ENCODE results near the gene ZNF827. TPM values are rescaled to one million over a fixed set of nuclear protein-coding genes. Genes with fewer than 3 reads are reported as not detected.

Gene ZNF827
- total RNA-seq, 2 donors from 2014 or later, result 26.0 to 39.0 TPM

- ATAC-seq (replicated peaks in 1 of 2), result peak; percentile 21 to 57
- peak in 1 of 2 donors; percentile 16 for DNase-seq
- no peak overlapping the region for H3K27ac Mint-ChIP-seq
Measured at GRCh38 chr4:145734576-145735346, 203.9 kb downstream of the ZNF827 start.

DNA sequence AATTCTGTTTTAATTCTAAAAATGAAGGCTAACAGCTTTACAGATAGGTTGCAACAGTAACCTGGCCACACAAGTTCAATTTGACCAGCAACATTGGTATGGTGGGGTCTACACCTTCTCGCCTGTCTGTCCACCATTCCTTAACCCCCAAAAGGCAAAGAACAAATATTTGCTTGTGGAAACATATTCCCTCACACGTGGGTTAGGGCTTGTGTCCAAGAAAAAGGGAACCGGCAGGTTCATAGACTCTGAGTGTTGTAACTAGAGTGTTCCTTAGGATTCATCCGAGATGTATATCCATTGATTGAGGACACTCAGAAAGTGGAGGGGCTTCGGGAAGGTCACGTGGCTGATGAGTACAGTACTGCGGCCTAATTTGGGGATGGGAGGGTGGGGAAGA is 204.6 kb downstream of the ZNF827 start:
- Mint-ChIP-seq H3K27ac (no peak overlapping the region), H3K4me3 (peak overlapping the region; percentile 81), H3K27me3 (ENCODE audit: low read depth) (peaks cover 25% of the 10 kb centered on the region), H3K4me1 (ENCODE audit: low read depth) (peaks cover 30% of the 10 kb centered on the region), H3K36me3 (ENCODE audit: insufficient read depth in 2 of 2) (no peaks in the 10 kb centered on the region), H3K9me3 (no peaks in the 10 kb centered on the region)
- ATAC-seq (replicated peaks in 1 of 2) (no peak), DNase-seq (no peak)

More at GRCh38 chr4:145734576-145735346, 203.9 kb downstream of the ZNF827 start:
- H3K4me3 Mint-ChIP-seq, result peak overlapping the region; percentile 4 to 6
- peaks cover 30% of the 10 kb centered on the region for H3K4me1 Mint-ChIP-seq (ENCODE audit: low read depth)
- H3K9me3 Mint-ChIP-seq, result no peaks in the 10 kb centered on the region
- H3K27me3 Mint-ChIP-seq (ENCODE audit: low read depth), result peaks cover 19% of the 10 kb centered on the region
- no peaks in the 10 kb centered on the region for H3K36me3 Mint-ChIP-seq (ENCODE audit: insufficient read depth in 2 of 2)

- no peaks in the 10 kb centered on the region for H3K9me3 Mint-ChIP-seq
- H3K4me3 Mint-ChIP-seq, result peak overlapping the region; percentile 81
- H3K27me3 Mint-ChIP-seq (ENCODE audit: low read depth), result peaks cover 25% of the 10 kb centered on the region
- ATAC-seq (replicated peaks in 1 of 2) (peak; percentile 88 to 92), DNase-seq (peak; percentile 85 to 87)
- H3K36me3 Mint-ChIP-seq (ENCODE audit: insufficient read depth in 2 of 2), result no peaks in the 10 kb centered on the region
- no peak overlapping the region for H3K27ac Mint-ChIP-seq
- H3K4me1 Mint-ChIP-seq (ENCODE audit: low read depth), result peaks cover 30% of the 10 kb centered on the region
Measured at GRCh38 chr4:145732895-145733880, 205.4 kb downstream of the ZNF827 start.

- no peak for DNase-seq
- H3K27ac Mint-ChIP-seq, result no peak overlapping the region
Measured at GRCh38 chr4:145732001-145732815, 206.4 kb downstream of the ZNF827 start.

DNA sequence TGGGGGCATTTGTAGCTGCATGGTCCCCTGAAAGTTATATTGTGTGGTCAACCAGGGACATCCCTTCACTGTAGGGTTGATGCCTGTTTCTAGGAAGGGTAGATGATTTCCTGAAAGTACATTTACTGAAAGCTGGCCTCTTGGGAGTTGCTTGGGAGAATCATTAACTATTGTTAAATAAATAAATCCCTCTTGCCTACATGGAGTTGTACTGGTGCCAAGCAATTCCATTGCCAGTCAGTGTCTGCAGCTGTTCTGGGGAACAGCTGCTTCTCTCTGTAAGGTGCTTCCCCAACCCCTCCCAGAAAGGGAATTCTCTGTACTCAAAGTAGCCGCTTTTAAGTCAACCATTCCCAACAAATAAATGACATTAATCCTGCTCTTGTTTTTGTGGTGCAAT is 207.6 kb downstream of the ZNF827 start:
- Mint-ChIP-seq H3K27me3 (ENCODE audit: low read depth) (peaks cover 25% of the 10 kb centered on the region), H3K36me3 (ENCODE audit: insufficient read depth in 2 of 2) (no peaks in the 10 kb centered on the region), H3K4me1 (ENCODE audit: low read depth) (peaks cover 25% of the 10 kb centered on the region), H3K27ac (no peak overlapping the region), H3K4me3 (no peak overlapping the region), H3K9me3 (no peaks in the 10 kb centered on the region)
- DNase-seq (no peak), ATAC-seq (replicated peaks in 1 of 2) (no peak)

More at GRCh38 chr4:145732001-145732815, 206.4 kb downstream of the ZNF827 start:
- Mint-ChIP-seq H3K27me3 (ENCODE audit: low read depth) (peaks cover 25% of the 10 kb centered on the region), H3K36me3 (ENCODE audit: insufficient read depth in 2 of 2) (no peaks in the 10 kb centered on the region), H3K4me1 (ENCODE audit: low read depth) (peaks cover 25% of the 10 kb centered on the region), H3K4me3 (peak overlapping the region; percentile 81), H3K9me3 (no peaks in the 10 kb centered on the region)
- ATAC-seq (replicated peaks in 1 of 2), result no peak

- Mint-ChIP-seq H3K9me3 (no peaks in the 10 kb centered on the region), H3K27ac (no peak overlapping the region), H3K4me3 (no peak overlapping the region), H3K4me1 (ENCODE audit: low read depth) (peaks cover 23% of the 10 kb centered on the region), H3K27me3 (ENCODE audit: low read depth) (peaks cover 25% of the 10 kb centered on the region), H3K36me3 (ENCODE audit: insufficient read depth in 2 of 2) (no peaks in the 10 kb centered on the region)
- no peak for DNase-seq
- ATAC-seq (replicated peaks in 1 of 2), result no peak
Measured at GRCh38 chr4:145730026-145730425, 208.6 kb downstream of the ZNF827 start.

DNA sequence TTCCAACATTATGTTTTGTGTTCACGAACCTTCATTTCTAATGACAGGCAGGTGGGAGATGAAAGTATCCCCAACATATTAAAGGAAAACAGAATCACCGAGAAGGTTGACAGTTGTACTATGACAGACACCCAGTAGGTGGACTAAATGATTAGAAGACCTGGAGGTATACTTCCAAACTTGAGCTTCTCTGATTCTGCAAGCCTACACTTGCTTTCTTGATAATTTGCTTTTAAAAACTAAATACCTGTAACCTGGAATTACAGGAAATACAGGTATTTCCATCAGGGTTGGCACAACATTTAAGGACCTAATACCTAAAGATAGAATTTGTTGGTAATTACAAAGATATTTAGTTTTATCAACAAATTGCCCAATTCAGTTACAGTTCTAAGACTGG is 215.3 kb downstream of the ZNF827 start:
- ATAC-seq (replicated peaks in 1 of 2), result no peak
- DNase-seq, result no peak
- no peak overlapping the region for H3K27ac Mint-ChIP-seq
- H3K27me3 Mint-ChIP-seq (ENCODE audit: low read depth), result peaks cover 12% of the 10 kb centered on the region
- H3K4me3 Mint-ChIP-seq, result no peak overlapping the region
- peaks cover 27% of the 10 kb centered on the region for H3K4me1 Mint-ChIP-seq (ENCODE audit: low read depth)
- H3K9me3 Mint-ChIP-seq, result no peaks in the 10 kb centered on the region
- peaks cover 0 to 3% of the 10 kb centered on the region in 2 donors for H3K36me3 Mint-ChIP-seq (ENCODE audit: insufficient read depth in 2 of 2)

GRCh38 chr4:145722561-145722960 is 216.1 kb downstream of the ZNF827 start:
- H3K27ac Mint-ChIP-seq, result no peak overlapping the region
- DNase-seq, result no peak
- no peaks in the 10 kb centered on the region for H3K9me3 Mint-ChIP-seq
- H3K4me1 Mint-ChIP-seq (ENCODE audit: low read depth), result peaks cover 27% of the 10 kb centered on the region
- ATAC-seq (replicated peaks in 1 of 2), result no peak
- peaks cover 0 to 3% of the 10 kb centered on the region in 2 donors for H3K36me3 Mint-ChIP-seq (ENCODE audit: insufficient read depth in 2 of 2)
- no peak overlapping the region for H3K4me3 Mint-ChIP-seq
- H3K27me3 Mint-ChIP-seq (ENCODE audit: low read depth), result peaks cover 19% of the 10 kb centered on the region

DNA sequence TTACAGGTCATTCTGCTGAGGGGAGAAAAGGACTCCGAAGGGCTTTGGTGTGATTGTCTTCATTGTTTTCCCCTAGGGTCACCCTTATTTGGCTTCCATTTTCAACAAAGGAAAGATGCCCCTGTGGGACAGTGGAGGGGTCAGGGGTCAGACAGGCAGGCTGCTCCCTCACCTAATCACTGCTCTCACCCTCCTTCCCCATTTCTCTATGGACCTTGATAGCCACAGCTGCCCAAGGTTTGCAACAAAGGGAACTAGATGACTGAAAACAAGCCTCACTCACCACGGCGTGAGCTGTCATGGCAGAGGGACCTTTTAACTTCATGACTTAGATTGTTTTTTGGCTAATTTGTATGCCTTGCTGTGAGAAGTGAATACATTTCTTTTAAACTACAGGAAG is 218.0 kb downstream of the ZNF827 start:
- H3K27ac Mint-ChIP-seq, result no peak overlapping the region
- peak; percentile 46 for ATAC-seq (replicated peaks in 1 of 2)
- DNase-seq, result peak; percentile 35 to 43
- peaks cover 27% of the 10 kb centered on the region for H3K4me1 Mint-ChIP-seq (ENCODE audit: low read depth)
- H3K36me3 Mint-ChIP-seq (ENCODE audit: insufficient read depth in 2 of 2), result peaks cover 0 to 3% of the 10 kb centered on the region in 2 donors
- peak overlapping the region; percentile 73 to 82 for H3K4me3 Mint-ChIP-seq
- H3K27me3 Mint-ChIP-seq (ENCODE audit: low read depth), result peaks cover 29% of the 10 kb centered on the region
- no peaks in the 10 kb centered on the region for H3K9me3 Mint-ChIP-seq

GRCh38 chr4:145719752-145720624 is 218.6 kb downstream of the ZNF827 start:
- no peaks in the 10 kb centered on the region for H3K9me3 Mint-ChIP-seq
- peak; percentile 71 to 77 for DNase-seq
- ATAC-seq (replicated peaks in 1 of 2), result peak; percentile 90
- peak overlapping the region; percentile 73 to 82 for H3K4me3 Mint-ChIP-seq
- peaks cover 27% of the 10 kb centered on the region for H3K4me1 Mint-ChIP-seq (ENCODE audit: low read depth)
- H3K36me3 Mint-ChIP-seq (ENCODE audit: insufficient read depth in 2 of 2), result peaks cover 0 to 3% of the 10 kb centered on the region in 2 donors
- peaks cover 32% of the 10 kb centered on the region for H3K27me3 Mint-ChIP-seq (ENCODE audit: low read depth)
- H3K27ac Mint-ChIP-seq, result peak overlapping the region; percentile 72

DNA sequence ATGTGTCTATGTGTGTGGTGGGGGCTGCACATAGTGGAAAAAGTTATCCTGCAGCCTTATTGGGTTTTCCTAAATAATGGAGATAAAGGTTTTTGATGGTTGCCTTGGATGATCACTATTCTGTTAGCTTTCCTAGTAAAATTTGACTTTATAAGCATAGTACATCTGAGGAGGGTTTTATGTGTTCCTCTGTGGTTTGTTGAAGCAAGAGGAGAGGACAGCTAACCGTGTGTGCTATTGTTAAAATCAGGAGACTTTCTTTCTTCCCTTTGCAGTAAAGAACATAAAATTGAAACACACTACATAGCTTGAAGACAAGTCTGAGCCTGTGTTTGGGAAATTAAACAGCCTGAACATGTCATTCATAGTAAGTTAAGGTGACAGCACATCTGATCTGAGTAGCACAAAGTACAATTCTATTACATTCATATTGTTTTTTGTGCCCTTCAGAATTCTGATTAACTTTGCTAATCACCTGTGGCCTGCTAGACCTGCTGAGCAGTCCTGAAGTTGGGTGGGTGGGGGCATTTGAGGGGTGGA is 221.9 kb downstream of the ZNF827 start:
- ATAC-seq (replicated peaks in 1 of 2), result no peak
- no peak overlapping the region for H3K27ac Mint-ChIP-seq
- H3K4me3 Mint-ChIP-seq, result no peak overlapping the region

More for the DNA sequence above, 221.9 kb downstream of the ZNF827 start:
- DNase-seq, result no peak
- Mint-ChIP-seq H3K9me3 (peaks cover 1 to 4% of the 10 kb centered on the region in 2 donors), H3K36me3 (ENCODE audit: insufficient read depth in 2 of 2) (peaks cover 3 to 6% of the 10 kb centered on the region in 2 donors), H3K27me3 (ENCODE audit: low read depth) (peaks cover 20% of the 10 kb centered on the region), H3K4me1 (ENCODE audit: low read depth) (peaks cover 31% of the 10 kb centered on the region)

All from activated T-cell treated with anti-CD3 and anti-CD28 coated beads, Interleukin-2, amount 50 U/mL, for 72 hours (primary cell).